Adrenal gland (tissue), 19 donors: ENCODE results near the gene HNRNPA3. TPM values are rescaled to one million over a fixed set of nuclear protein-coding genes. Genes with fewer than 3 reads are reported as not detected.

ENCODE experiments used
- DNase-seq, 7 donors: peaks; one replicate each; pipeline ENCODE4 v3.0.0-alpha.2; 2019 to 2020
- H3K27ac ChIP-seq, 5 donors: fragments of 200-600 bp; sonication (generic) in 4 of 5; 1 replicate in 3 of 5; 2 replicates in 2 of 5; pipeline versions ENCODE4 v1.5.1 to v1.8.0; 2016 to 2020; ENCODE audit warnings: mild to moderate bottlenecking in 1 of 5
- H3K27me3 ChIP-seq: fragments of 200-600 bp; 2 replicates; pipeline ENCODE4 v1.8.0; 2021
- H3K36me3 ChIP-seq, 2 donors: fragments of 200-600 bp; replicated peaks in 1 of 2; 1 replicate in 1 of 2; 2 replicates in 1 of 2; pipeline versions ENCODE4 v1.5.1 to v1.8.0; 2018 to 2022
- H3K4me1 ChIP-seq, 2 donors: fragments of 200-600 bp; replicated peaks in 1 of 2; 1 replicate in 1 of 2; 2 replicates in 1 of 2; pipeline versions ENCODE4 v1.5.1 to v1.8.0; 2018 to 2021
- H3K4me3 ChIP-seq, 4 donors: fragments of 200-600 bp; sonication (generic) in 3 of 4; one replicate each; pipeline ENCODE4 v1.5.1; 2016 to 2018
- H3K9me3 ChIP-seq, 3 donors: fragments of 200-600 bp; sonication (generic) in 1 of 3; replicated peaks in 1 of 3; 1 replicate in 2 of 3; 2 replicates in 1 of 3; pipeline versions ENCODE4 v1.5.1 to v1.8.0; 2016 to 2021
- POLR2A ChIP-seq, 2 donors: fragments of 450-650 bp; IDR thresholded peaks; one replicate each; pipeline ENCODE4 v1.6.1; 2017; ENCODE audit warnings: antibody characterized with exemption in 2 of 2, mild to moderate bottlenecking in 2 of 2, moderate library complexity in 1 of 2
- WGBS, 4 donors: extraction: QIAGEN DNeasy Blood & Tissue Kit in 2 of 4; methylation state at CpG; one replicate each; pipeline versions ENCODE4 v1.1.5 to v1.1.7; 2013 to 2017; 5-methylcytosine and 5-hydroxymethylcytosine counted together
- intact Hi-C, 2 donors: fragments of 100-400 bp; cut with DNase I; formaldehyde crosslinking; loops; one replicate each; pipeline versions ENCODE4 v1.14.1 to v1.15.0; 2022 to 2023
- long read RNA-seq, 10 donors: library from polyadenylated mRNA in 3 of 10; unstranded in 2 of 10; stranded (forward) in 1 of 10; transcript quantifications; one replicate each; pipeline ENCODE4 v2.0.0 and lab custom pipeline, GENCODE V29; 2021 to 2026
- polyA plus RNA-seq, 3 donors: library from polyadenylated mRNA; stranded (reverse); fragments of 200-250 nt in 2 of 3; fragments of 350-450 nt in 1 of 3; fragmentation: Illumina TruSeq in 1 of 3; extraction: RNeasy Lipid Tissue Mini Kit (QIAGEN cat#74804) in 1 of 3; gene quantifications; one replicate each; pipeline ENCODE4 v1.2.3, GENCODE V29; 2013 to 2014
- total RNA-seq, 9 donors: library from RNA; depleted of rRNA in 4 of 9; stranded (reverse); fragments of >200 nt in 4 of 9; fragments of 120-200 nt in 1 of 9; fragmentation: NEBNext Ultra II Directional in 1 of 9; extraction: Animal tissue kit (Norgen Biotek cat#: 25700) in 1 of 9; gene quantifications; one replicate each; pipeline versions ENCODE4 v1.1.0 to v1.2.4, GENCODE V29; 2013 to 2023
- TF ChIP-seq, protein P1 (sequence below), 6 experiments: fragments of 450-650 bp in 4 of 6; fragments of 200-600 bp in 2 of 6; sonication (generic) in 1 of 6; IDR thresholded peaks; 1 replicate in 5 of 6; 2 replicates in 1 of 6; pipeline versions ENCODE4 v1.5.1 to v1.8.0; 2016 to 2021; ENCODE audit warnings: antibody characterized with exemption in 6 of 6, mild to moderate bottlenecking in 2 of 6, moderate library complexity in 1 of 6
- donor health status: healthy with polysubstance abuse.
- donor health status: Bipolar disorder and iron deficiency.
- donor health status: DM: yes; HTN: yes; CAD: no.
- donor health status: DM: no; HTN: no; CAD: no.
- donor health status: DM: no; HTN: no; CAD: no.
- donor health status: DM: yes; HTN: yes; CAD: no.

Gene HNRNPA3
- 100 to 1,000 TPM in 4 of 9 donors, 10 to 100 TPM in 5; 22.6 to 131 (median 47.4) TPM for total RNA-seq
- 100 to 1,000 TPM; 175 to 223 (median 212) TPM for polyA plus RNA-seq
- long read RNA-seq, donor 1, full-length matches to known transcripts, result 16 of 263 reads
- long read RNA-seq, donor 1, partial matches to known transcripts, result 203 of 263 reads
- long read RNA-seq, donor 1, other reads (novel, unspliced or antisense), result 44 of 263 reads
- long read RNA-seq, donor 2, full-length matches to known transcripts, result 12 of 184 reads
- long read RNA-seq, donor 2, partial matches to known transcripts, result 166 of 184 reads
- long read RNA-seq, donor 2, other reads (novel, unspliced or antisense), result 6 of 184 reads
- long read RNA-seq, donor 3, full-length matches to known transcripts, result 18 of 95 reads
- long read RNA-seq, donor 3, partial matches to known transcripts, result 77 of 95 reads
- long read RNA-seq, donor 3, other reads (novel, unspliced or antisense), result 0 of 95 reads
- long read RNA-seq, donor 4, partial matches to known transcripts, result 7 of 7 reads
- long read RNA-seq, donor 4, other reads (novel, unspliced or antisense), result 0 of 7 reads
- long read RNA-seq, donor 5, full-length matches to known transcripts, result 30 of 50 reads
- long read RNA-seq, donor 5, partial matches to known transcripts, result 7 of 50 reads
- long read RNA-seq, donor 5, other reads (novel, unspliced or antisense), result 13 of 50 reads
- long read RNA-seq, donor 6, full-length matches to known transcripts, result 6 of 21 reads
- long read RNA-seq, donor 6, partial matches to known transcripts, result 11 of 21 reads
- long read RNA-seq, donor 6, other reads (novel, unspliced or antisense), result 4 of 21 reads
- long read RNA-seq, donor 7, full-length matches to known transcripts, result 9 of 135 reads
- long read RNA-seq, donor 7, partial matches to known transcripts, result 121 of 135 reads
- long read RNA-seq, donor 7, other reads (novel, unspliced or antisense), result 5 of 135 reads
- long read RNA-seq, donor 8, full-length matches to known transcripts, result 32 of 222 reads
- long read RNA-seq, donor 8, partial matches to known transcripts, result 183 of 222 reads
- long read RNA-seq, donor 8, other reads (novel, unspliced or antisense), result 7 of 222 reads
- long read RNA-seq, donor 9, full-length matches to known transcripts, result 10 of 106 reads
- long read RNA-seq, donor 9, partial matches to known transcripts, result 96 of 106 reads
- long read RNA-seq, donor 9, other reads (novel, unspliced or antisense), result 0 of 106 reads
- long read RNA-seq, donor 10, full-length matches to known transcripts, result 17 of 87 reads
- long read RNA-seq, donor 10, partial matches to known transcripts, result 70 of 87 reads
- long read RNA-seq, donor 10, other reads (novel, unspliced or antisense), result 0 of 87 reads

DNA sequence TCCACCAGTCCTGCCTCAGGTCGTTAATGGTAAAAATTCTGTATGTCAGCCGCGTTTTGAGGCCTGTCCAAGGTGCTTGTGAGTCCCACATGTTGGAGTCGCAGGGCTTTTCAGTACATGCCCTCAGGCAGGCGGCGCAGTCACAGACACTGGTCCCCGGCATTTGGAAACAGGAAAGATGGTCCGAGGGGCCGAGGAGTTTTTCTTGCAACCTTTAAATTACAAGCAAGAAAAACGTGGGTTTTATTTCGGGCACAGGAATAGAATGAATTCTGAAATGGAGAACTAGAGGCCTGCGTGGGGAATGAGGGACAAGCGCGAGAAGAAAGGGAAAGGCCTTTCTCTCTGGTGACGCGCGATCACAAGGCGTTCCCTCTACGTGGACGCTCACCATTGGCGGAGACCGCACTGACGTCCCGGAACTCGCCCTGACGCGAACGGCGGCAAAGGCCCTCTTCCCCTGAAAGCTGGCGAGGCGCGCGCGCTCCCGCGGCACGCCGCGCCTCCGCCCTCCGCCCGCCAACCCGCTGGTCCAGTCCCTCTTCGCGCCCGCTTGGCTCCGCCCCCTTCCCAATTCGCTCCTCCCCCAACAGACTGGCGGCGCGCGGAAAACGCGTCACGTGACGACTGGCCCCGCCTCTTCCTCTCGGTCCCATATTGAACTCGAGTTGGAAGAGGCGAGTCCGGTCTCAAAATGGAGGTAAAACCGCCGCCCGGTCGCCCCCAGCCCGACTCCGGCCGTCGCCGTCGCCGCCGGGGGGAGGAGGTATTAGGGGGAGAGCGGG, at the start of gene HNRNPA3:
TSS of gene HNRNPA3 (plus strand) at position 689 of the 785 bp plus-strand sequence. CDS start at position 695, 6 bp downstream.
- TF ChIP-seq POLR2A (IDR thresholded peaks at IDR 0.05), result peak; percentile 97
- TF ChIP-seq, protein P1, sequence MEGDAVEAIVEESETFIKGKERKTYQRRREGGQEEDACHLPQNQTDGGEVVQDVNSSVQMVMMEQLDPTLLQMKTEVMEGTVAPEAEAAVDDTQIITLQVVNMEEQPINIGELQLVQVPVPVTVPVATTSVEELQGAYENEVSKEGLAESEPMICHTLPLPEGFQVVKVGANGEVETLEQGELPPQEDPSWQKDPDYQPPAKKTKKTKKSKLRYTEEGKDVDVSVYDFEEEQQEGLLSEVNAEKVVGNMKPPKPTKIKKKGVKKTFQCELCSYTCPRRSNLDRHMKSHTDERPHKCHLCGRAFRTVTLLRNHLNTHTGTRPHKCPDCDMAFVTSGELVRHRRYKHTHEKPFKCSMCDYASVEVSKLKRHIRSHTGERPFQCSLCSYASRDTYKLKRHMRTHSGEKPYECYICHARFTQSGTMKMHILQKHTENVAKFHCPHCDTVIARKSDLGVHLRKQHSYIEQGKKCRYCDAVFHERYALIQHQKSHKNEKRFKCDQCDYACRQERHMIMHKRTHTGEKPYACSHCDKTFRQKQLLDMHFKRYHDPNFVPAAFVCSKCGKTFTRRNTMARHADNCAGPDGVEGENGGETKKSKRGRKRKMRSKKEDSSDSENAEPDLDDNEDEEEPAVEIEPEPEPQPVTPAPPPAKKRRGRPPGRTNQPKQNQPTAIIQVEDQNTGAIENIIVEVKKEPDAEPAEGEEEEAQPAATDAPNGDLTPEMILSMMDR (IDR thresholded peaks at IDR 0.05), result peak in 3 of 6 experiments; percentile 17 to 37 (median 21)
- H3K9me3 ChIP-seq, result no peaks in the 10 kb centered on the region
- peak within 1 kb of the TSS; percentile 48 to 81 (median 79) for H3K4me3 ChIP-seq
- no peaks in the 10 kb centered on the region for H3K27me3 ChIP-seq
- H3K4me1 ChIP-seq, result peaks cover 36 to 46% of the 10 kb centered on the region in 2 donors
- peak; percentile 99 to 100 (median 99) for DNase-seq
- intact Hi-C loops, result loop anchor here in 1 of 2 donors (10.0 kb wide), 1 partner anchor 47 kb away; no protein-coding TSS in a partner anchor
- H3K27ac ChIP-seq, result peak within 1 kb of the TSS; percentile 99 to 100 (median 100)
- peaks cover 0 to 19% of the 10 kb centered on the region in 2 donors for H3K36me3 ChIP-seq
- WGBS, 4 donors, result 0 to 8% (median 4%) methylated on average over 20 to 74 of the region's 74 CpGs

- Histone ChIP-seq H3K27me3 (no peaks in the 10 kb centered on the region), H3K4me3 (peak overlapping the region in 1 of 4 donors; percentile 51), H3K27ac (peak overlapping the region in 2 of 5 donors; percentile 93 to 95), H3K4me1 (peaks cover 16 to 29% of the 10 kb centered on the region in 2 donors), H3K36me3 (no peaks in the 10 kb centered on the region), H3K9me3 (no peaks in the 10 kb centered on the region)
- 12 to 18% (median 13%) methylated on average over 3 of the region's 3 CpGs for WGBS, 4 donors
- intact Hi-C loops, result loop anchor here (5.0 to 10.0 kb wide), 6 partner anchors 51 to 591 kb away; partner anchors contain the start of genes HNRNPA3 (in 1 of the 2) and NFE2L2 (in 1 of the 2)
- TF ChIP-seq POLR2A (IDR thresholded peaks at IDR 0.05), result no peak
- TF ChIP-seq, protein P1 (IDR thresholded peaks at IDR 0.05), result no peak
- DNase-seq, result no peak
These were observed 48.5 kb upstream of the HNRNPA3 start for GRCh38 chr2:177164131-177164530.

- peak overlapping the region; percentile 83 to 95 (median 94) for H3K27ac ChIP-seq
- 0 to 2% (median 1%) methylated on average over 13 of the region's 13 CpGs for WGBS, 4 donors
- DNase-seq, result peak; percentile 78 to 96 (median 87)
- H3K9me3 ChIP-seq, result no peaks in the 10 kb centered on the region
- intact Hi-C loops, result loop anchor here (5.0 to 10.0 kb wide), 6 partner anchors 50 to 590 kb away; partner anchors contain the start of genes HNRNPA3 (in 1 of the 2) and NFE2L2 (in 1 of the 2)
- no peaks in the 10 kb centered on the region for H3K36me3 ChIP-seq
- TF ChIP-seq, protein P1 (IDR thresholded peaks at IDR 0.05), result peak; percentile 96 to 100 (median 100)
- no peak for TF ChIP-seq POLR2A (IDR thresholded peaks at IDR 0.05)
- peaks cover 16 to 29% of the 10 kb centered on the region in 2 donors for H3K4me1 ChIP-seq
- peak overlapping the region in 2 of 4 donors; percentile 26 to 51 for H3K4me3 ChIP-seq
- H3K27me3 ChIP-seq, result no peaks in the 10 kb centered on the region
These were observed 48.0 kb upstream of the HNRNPA3 start for GRCh38 chr2:177164584-177165052.
